ENCODE measurements around the gene CDH11. TPM values are rescaled to one million over a fixed set of nuclear protein-coding genes. Genes with fewer than 3 reads are reported as not detected.

CDH11 gene
- total and polyA plus RNA-seq, 2 experiments from 2014 or later, result 3.5 to 19.6 TPM

DNA sequence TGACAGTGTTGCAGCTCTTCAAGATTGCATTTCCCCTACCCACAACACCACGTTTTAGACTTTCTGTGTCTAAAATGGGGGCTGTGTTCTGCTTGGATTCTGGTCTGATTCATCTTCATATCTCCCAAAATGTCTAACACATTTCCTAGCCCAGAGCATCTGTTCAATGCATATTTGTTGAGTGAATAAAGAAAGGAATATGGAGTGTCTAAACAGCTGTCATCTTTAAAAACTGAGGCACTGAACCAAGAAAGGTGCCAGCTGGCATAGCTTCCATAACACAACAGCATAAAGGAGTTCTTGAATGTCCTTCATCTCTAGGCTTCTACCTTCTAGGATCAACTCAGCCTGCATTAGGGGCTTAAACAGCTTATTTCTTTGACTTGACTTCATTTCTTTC is 67.4 kb downstream of the CDH11 start (continued):
- TF ChIP-seq, protein P1, sequence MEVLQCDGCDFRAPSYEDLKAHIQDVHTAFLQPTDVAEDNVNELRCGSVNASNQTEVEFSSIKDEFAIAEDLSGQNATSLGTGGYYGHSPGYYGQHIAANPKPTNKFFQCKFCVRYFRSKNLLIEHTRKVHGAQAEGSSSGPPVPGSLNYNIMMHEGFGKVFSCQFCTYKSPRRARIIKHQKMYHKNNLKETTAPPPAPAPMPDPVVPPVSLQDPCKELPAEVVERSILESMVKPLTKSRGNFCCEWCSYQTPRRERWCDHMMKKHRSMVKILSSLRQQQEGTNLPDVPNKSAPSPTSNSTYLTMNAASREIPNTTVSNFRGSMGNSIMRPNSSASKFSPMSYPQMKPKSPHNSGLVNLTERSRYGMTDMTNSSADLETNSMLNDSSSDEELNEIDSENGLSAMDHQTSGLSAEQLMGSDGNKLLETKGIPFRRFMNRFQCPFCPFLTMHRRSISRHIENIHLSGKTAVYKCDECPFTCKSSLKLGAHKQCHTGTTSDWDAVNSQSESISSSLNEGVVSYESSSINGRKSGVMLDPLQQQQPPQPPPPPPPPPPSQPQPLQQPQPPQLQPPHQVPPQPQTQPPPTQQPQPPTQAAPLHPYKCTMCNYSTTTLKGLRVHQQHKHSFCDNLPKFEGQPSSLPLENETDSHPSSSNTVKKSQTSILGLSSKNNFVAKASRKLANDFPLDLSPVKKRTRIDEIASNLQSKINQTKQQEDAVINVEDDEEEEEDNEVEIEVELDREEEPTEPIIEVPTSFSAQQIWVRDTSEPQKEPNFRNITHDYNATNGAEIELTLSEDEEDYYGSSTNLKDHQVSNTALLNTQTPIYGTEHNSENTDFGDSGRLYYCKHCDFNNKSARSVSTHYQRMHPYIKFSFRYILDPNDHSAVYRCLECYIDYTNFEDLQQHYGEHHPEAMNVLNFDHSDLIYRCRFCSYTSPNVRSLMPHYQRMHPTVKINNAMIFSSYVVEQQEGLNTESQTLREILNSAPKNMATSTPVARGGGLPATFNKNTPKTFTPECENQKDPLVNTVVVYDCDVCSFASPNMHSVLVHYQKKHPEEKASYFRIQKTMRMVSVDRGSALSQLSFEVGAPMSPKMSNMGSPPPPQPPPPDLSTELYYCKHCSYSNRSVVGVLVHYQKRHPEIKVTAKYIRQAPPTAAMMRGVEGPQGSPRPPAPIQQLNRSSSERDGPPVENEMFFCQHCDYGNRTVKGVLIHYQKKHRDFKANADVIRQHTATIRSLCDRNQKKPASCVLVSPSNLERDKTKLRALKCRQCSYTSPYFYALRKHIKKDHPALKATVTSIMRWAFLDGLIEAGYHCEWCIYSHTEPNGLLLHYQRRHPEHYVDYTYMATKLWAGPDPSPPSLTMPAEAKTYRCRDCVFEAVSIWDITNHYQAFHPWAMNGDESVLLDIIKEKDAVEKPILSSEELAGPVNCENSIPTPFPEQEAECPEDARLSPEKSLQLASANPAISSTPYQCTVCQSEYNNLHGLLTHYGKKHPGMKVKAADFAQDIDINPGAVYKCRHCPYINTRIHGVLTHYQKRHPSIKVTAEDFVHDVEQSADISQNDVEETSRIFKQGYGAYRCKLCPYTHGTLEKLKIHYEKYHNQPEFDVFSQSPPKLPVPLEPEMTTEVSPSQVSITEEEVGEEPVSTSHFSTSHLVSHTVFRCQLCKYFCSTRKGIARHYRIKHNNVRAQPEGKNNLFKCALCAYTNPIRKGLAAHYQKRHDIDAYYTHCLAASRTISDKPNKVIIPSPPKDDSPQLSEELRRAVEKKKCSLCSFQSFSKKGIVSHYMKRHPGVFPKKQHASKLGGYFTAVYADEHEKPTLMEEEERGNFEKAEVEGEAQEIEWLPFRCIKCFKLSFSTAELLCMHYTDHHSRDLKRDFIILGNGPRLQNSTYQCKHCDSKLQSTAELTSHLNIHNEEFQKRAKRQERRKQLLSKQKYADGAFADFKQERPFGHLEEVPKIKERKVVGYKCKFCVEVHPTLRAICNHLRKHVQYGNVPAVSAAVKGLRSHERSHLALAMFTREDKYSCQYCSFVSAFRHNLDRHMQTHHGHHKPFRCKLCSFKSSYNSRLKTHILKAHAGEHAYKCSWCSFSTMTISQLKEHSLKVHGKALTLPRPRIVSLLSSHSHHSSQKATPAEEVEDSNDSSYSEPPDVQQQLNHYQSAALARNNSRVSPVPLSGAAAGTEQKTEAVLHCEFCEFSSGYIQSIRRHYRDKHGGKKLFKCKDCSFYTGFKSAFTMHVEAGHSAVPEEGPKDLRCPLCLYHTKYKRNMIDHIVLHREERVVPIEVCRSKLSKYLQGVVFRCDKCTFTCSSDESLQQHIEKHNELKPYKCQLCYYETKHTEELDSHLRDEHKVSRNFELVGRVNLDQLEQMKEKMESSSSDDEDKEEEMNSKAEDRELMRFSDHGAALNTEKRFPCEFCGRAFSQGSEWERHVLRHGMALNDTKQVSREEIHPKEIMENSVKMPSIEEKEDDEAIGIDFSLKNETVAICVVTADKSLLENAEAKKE (CRISPR knock-in tag; IDR thresholded peaks at IDR 0.05), result no peak

DNA sequence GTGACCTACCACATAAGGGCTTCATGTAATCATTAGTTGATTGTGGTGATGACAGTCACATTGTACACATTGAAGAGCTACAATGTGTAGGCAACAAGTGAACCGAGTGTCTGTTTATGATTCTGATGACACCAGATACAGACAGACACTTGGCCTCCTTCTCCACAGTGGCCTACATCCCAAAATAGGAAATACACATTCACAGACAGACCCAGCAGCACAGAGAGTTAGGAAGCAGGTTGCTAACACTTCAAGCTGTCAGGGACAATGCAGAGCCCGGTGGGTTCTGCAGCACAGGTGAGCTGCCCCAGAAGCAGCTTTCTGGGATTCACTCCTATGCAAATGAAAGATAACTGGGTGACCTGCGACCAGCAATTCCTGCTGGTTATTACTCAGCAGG is 72.2 kb downstream of the CDH11 start:
- Histone ChIP-seq H3K9me2 (ENCODE audit: insufficient read depth) (0 out of 2 replicates have a peak, but pooled peaks cover 4% of the 10 kb centered on the region), H3K27me3 (ENCODE audit: insufficient read depth) (no peaks in the 10 kb centered on the region), H3K4me2 (no peak overlapping the region), H3F3A (replicated peaks; ENCODE audit: low read depth) (no peaks in the 10 kb centered on the region), H3K4me1 (ENCODE audit: insufficient read depth) (no peaks in the 10 kb centered on the region), H3K4me3 (no peak overlapping the region), H3K36me3 (ENCODE audit: insufficient read depth) (no peaks in the 10 kb centered on the region), H2AFZ (no peak overlapping the region), H3K27ac (ENCODE audit: low read depth) (no peak overlapping the region), H3K79me2 (replicated peaks; ENCODE audit: insufficient read depth) (no peaks in the 10 kb centered on the region), H4K20me1 (replicated peaks; ENCODE audit: insufficient read depth) (no peaks in the 10 kb centered on the region)
- H3K27me3 Mint-ChIP-seq (ENCODE audit: insufficient read depth, low read depth, poor library complexity), result no peaks in the 10 kb centered on the region
- peaks cover 6% of the 10 kb centered on the region for H3K4me1 Mint-ChIP-seq
- no peak overlapping the region for H3K4me3 Mint-ChIP-seq
- no peaks in the 10 kb centered on the region for H3K9me3 Mint-ChIP-seq
- H3K36me3 Mint-ChIP-seq (ENCODE audit: low read depth), result no peaks in the 10 kb centered on the region
- DNase-seq (ENCODE audit: low spot score), result no peak
- no peak overlapping the region for H3K27ac Mint-ChIP-seq
- no peak for TF ChIP-seq ZNF331 (CRISPR knock-in tag; IDR thresholded peaks at IDR 0.05; ENCODE audit: low read depth)
- TF ChIP-seq EZH2phosphoT487 (IDR thresholded peaks at IDR 0.05; ENCODE audit: unreplicated experiment), result no peak
- TF ChIP-seq, protein P2, sequence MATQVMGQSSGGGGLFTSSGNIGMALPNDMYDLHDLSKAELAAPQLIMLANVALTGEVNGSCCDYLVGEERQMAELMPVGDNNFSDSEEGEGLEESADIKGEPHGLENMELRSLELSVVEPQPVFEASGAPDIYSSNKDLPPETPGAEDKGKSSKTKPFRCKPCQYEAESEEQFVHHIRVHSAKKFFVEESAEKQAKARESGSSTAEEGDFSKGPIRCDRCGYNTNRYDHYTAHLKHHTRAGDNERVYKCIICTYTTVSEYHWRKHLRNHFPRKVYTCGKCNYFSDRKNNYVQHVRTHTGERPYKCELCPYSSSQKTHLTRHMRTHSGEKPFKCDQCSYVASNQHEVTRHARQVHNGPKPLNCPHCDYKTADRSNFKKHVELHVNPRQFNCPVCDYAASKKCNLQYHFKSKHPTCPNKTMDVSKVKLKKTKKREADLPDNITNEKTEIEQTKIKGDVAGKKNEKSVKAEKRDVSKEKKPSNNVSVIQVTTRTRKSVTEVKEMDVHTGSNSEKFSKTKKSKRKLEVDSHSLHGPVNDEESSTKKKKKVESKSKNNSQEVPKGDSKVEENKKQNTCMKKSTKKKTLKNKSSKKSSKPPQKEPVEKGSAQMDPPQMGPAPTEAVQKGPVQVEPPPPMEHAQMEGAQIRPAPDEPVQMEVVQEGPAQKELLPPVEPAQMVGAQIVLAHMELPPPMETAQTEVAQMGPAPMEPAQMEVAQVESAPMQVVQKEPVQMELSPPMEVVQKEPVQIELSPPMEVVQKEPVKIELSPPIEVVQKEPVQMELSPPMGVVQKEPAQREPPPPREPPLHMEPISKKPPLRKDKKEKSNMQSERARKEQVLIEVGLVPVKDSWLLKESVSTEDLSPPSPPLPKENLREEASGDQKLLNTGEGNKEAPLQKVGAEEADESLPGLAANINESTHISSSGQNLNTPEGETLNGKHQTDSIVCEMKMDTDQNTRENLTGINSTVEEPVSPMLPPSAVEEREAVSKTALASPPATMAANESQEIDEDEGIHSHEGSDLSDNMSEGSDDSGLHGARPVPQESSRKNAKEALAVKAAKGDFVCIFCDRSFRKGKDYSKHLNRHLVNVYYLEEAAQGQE (IDR thresholded peaks at IDR 0.05; ENCODE audit: unreplicated experiment), result no peak
- no peak for TF ChIP-seq EZH2 (IDR thresholded peaks at IDR 0.05; ENCODE audit: low read depth, unreplicated experiment)
- TF ChIP-seq POLR2AphosphoS5 (IDR thresholded peaks at IDR 0.05; ENCODE audit: low read depth), result no peak
- TF ChIP-seq ZNF114 (CRISPR knock-in tag; IDR thresholded peaks at IDR 0.05), result no peak
- TF ChIP-seq STAT1 (IDR thresholded peaks at IDR 0.05; ENCODE audit: unreplicated experiment), result no peak
- TF ChIP-seq, protein P3, sequence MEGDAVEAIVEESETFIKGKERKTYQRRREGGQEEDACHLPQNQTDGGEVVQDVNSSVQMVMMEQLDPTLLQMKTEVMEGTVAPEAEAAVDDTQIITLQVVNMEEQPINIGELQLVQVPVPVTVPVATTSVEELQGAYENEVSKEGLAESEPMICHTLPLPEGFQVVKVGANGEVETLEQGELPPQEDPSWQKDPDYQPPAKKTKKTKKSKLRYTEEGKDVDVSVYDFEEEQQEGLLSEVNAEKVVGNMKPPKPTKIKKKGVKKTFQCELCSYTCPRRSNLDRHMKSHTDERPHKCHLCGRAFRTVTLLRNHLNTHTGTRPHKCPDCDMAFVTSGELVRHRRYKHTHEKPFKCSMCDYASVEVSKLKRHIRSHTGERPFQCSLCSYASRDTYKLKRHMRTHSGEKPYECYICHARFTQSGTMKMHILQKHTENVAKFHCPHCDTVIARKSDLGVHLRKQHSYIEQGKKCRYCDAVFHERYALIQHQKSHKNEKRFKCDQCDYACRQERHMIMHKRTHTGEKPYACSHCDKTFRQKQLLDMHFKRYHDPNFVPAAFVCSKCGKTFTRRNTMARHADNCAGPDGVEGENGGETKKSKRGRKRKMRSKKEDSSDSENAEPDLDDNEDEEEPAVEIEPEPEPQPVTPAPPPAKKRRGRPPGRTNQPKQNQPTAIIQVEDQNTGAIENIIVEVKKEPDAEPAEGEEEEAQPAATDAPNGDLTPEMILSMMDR (conservative IDR thresholded peaks at IDR 0.05; ENCODE audit: low read depth in 2 of 2), result no peak
- TF ChIP-seq, protein P4, sequence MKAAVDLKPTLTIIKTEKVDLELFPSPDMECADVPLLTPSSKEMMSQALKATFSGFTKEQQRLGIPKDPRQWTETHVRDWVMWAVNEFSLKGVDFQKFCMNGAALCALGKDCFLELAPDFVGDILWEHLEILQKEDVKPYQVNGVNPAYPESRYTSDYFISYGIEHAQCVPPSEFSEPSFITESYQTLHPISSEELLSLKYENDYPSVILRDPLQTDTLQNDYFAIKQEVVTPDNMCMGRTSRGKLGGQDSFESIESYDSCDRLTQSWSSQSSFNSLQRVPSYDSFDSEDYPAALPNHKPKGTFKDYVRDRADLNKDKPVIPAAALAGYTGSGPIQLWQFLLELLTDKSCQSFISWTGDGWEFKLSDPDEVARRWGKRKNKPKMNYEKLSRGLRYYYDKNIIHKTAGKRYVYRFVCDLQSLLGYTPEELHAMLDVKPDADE (IDR thresholded peaks at IDR 0.05), result no peak
- TF ChIP-seq JUNB (IDR thresholded peaks at IDR 0.05; ENCODE audit: unreplicated experiment), result no peak
- ATAC-seq, result no peak
